GM12874 (cell line): Measurements from ENCODE around the gene COX5B.
A peak's percentile ranks its signal among the peaks of the same experiment; 100 is the strongest.

ENCODE experiments used
- TF ChIP-seq, protein P1 (sequence below): IDR thresholded peaks from 2 replicates; pipeline ENCODE4 v1.5.1; 2011; ENCODE audit warnings: low read depth, mild to moderate bottlenecking, control low read depth, low read length, moderate library complexity; ENCODE audit not compliant: insufficient read depth

The COX5B gene

GRCh38 chr2:97695744-97696143, 49.9 kb downstream of the COX5B start:
- TF ChIP-seq, protein P1, sequence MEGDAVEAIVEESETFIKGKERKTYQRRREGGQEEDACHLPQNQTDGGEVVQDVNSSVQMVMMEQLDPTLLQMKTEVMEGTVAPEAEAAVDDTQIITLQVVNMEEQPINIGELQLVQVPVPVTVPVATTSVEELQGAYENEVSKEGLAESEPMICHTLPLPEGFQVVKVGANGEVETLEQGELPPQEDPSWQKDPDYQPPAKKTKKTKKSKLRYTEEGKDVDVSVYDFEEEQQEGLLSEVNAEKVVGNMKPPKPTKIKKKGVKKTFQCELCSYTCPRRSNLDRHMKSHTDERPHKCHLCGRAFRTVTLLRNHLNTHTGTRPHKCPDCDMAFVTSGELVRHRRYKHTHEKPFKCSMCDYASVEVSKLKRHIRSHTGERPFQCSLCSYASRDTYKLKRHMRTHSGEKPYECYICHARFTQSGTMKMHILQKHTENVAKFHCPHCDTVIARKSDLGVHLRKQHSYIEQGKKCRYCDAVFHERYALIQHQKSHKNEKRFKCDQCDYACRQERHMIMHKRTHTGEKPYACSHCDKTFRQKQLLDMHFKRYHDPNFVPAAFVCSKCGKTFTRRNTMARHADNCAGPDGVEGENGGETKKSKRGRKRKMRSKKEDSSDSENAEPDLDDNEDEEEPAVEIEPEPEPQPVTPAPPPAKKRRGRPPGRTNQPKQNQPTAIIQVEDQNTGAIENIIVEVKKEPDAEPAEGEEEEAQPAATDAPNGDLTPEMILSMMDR, result no peak

- TF ChIP-seq, protein P1, result peak; percentile 80
Observed at GRCh38 chr2:97697252-97698235, 51.7 kb downstream of the COX5B start.
